HepG2 (cell line): ENCODE data around the gene HPCAL1. TPM values are rescaled to one million over a fixed set of nuclear protein-coding genes. Genes with fewer than 3 reads are reported as not detected.

Experiments used
- DPF2 ChIP-seq: sonication (generic); formaldehyde crosslinking; IDR thresholded peaks from 2 replicates; pipeline ENCODE4 v1.4.0; 2020; ENCODE audit warnings: mild to moderate bottlenecking, low read depth, missing genetic modification reagents, borderline replicate concordance
- MZF1 ChIP-seq: sonication (generic); formaldehyde crosslinking; IDR thresholded peaks from 2 replicates; pipeline ENCODE4 v1.8.1; 2023; ENCODE audit warnings: mild to moderate bottlenecking, missing genetic modification reagents, borderline replicate concordance
- POGZ ChIP-seq: sonication (generic); formaldehyde crosslinking; IDR thresholded peaks from 2 replicates; pipeline ENCODE4 v1.4.0; 2020; ENCODE audit warnings: mild to moderate bottlenecking, missing genetic modification reagents
- SIN3A ChIP-seq: IDR thresholded peaks from 2 replicates; pipeline ENCODE4 v1.6.1; 2011; ENCODE audit warnings: low read depth, mild to moderate bottlenecking, control low read depth, low read length, borderline replicate concordance
- SMYD3 ChIP-seq: sonication (generic); formaldehyde crosslinking; IDR thresholded peaks from 2 replicates; pipeline ENCODE4 v1.8.1; 2023; ENCODE audit warnings: mild to moderate bottlenecking, missing genetic modification reagents
- SRSF4 ChIP-seq: fragments of 200-400 bp; formaldehyde crosslinking; IDR thresholded peaks from one replicate; pipeline ENCODE4 v1.6.1; 2018; ENCODE audit warnings: mild to moderate bottlenecking, low read depth, low read length, moderate library complexity; ENCODE audit not compliant: poor library complexity, severe bottlenecking
- THYN1 ChIP-seq: sonication (generic); formaldehyde crosslinking; IDR thresholded peaks from 2 replicates; pipeline ENCODE4 v1.8.1; 2023; ENCODE audit warnings: low read depth, mild to moderate bottlenecking, moderate library complexity, missing genetic modification reagents, borderline replicate concordance
- ZNF432 ChIP-seq: sonication (generic); formaldehyde crosslinking; IDR thresholded peaks from 2 replicates; pipeline ENCODE4 v1.5.0; 2020; ENCODE audit warnings: missing genetic modification reagents, mild to moderate bottlenecking, borderline replicate concordance
- ZNF569 ChIP-seq: sonication (generic); formaldehyde crosslinking; IDR thresholded peaks from 2 replicates; pipeline ENCODE4 v1.5.0; 2020; ENCODE audit warnings: mild to moderate bottlenecking, missing genetic modification reagents, moderate library complexity, borderline replicate concordance
- ZNF772 ChIP-seq: sonication (generic); formaldehyde crosslinking; IDR thresholded peaks from 2 replicates; pipeline ENCODE4 v1.5.0; 2020; ENCODE audit warnings: mild to moderate bottlenecking, missing genetic modification reagents
- polyA plus RNA-seq, 8 experiments: library from polyadenylated mRNA; depleted of rRNA in 3 of 8; stranded (reverse) in 7 of 8; unstranded in 1 of 8; fragments of >200 nt; fragmentation: Illumina TruSeq in 4 of 8; extraction: Trizol in 4 of 8; gene quantifications; 2 replicates each; pipeline versions ENCODE4 v1.2.1 to v1.2.3, GENCODE V29; 2011 to 2016; ENCODE audit warnings: low read depth in 4 of 8, missing spikeins in 1 of 8, mixed read lengths in 1 of 8; ENCODE audit not compliant: insufficient read depth in 1 of 8
- total RNA-seq, 5 experiments: library from RNA; depleted of rRNA; stranded (reverse); fragments of >200 nt; fragmentation: Illumina TruSeq; extraction: Trizol; gene quantifications; 2 replicates each; pipeline ENCODE4 v1.2.3, GENCODE V29; 2016; ENCODE audit warnings: low read depth in 1 of 5
- TF ChIP-seq, protein P1 (sequence below): sonication (generic); formaldehyde crosslinking; IDR thresholded peaks from 2 replicates; pipeline ENCODE4 v1.4.0; 2020; ENCODE audit warnings: mild to moderate bottlenecking, missing genetic modification reagents
- TF ChIP-seq, protein P2 (sequence below): sonication (generic); formaldehyde crosslinking; IDR thresholded peaks from 2 replicates; pipeline ENCODE4 v1.4.0; 2020; ENCODE audit warnings: mild to moderate bottlenecking, low read depth, missing genetic modification reagents
- TF ChIP-seq, protein P3 (sequence below): sonication (generic); formaldehyde crosslinking; IDR thresholded peaks from 2 replicates; pipeline ENCODE4 v1.4.0; 2020; ENCODE audit warnings: missing genetic modification reagents
- TF ChIP-seq, protein P4 (sequence below): sonication (generic); formaldehyde crosslinking; IDR thresholded peaks from 2 replicates; pipeline ENCODE4 v1.4.0; 2020; ENCODE audit warnings: missing genetic modification reagents

Gene HPCAL1
- total and polyA plus RNA-seq, 2 of the 13 experiments (the other 11 are each of a cell fraction or from before 2014, with no cell fraction given) = 29.5 to 29.9 TPM

DNA sequence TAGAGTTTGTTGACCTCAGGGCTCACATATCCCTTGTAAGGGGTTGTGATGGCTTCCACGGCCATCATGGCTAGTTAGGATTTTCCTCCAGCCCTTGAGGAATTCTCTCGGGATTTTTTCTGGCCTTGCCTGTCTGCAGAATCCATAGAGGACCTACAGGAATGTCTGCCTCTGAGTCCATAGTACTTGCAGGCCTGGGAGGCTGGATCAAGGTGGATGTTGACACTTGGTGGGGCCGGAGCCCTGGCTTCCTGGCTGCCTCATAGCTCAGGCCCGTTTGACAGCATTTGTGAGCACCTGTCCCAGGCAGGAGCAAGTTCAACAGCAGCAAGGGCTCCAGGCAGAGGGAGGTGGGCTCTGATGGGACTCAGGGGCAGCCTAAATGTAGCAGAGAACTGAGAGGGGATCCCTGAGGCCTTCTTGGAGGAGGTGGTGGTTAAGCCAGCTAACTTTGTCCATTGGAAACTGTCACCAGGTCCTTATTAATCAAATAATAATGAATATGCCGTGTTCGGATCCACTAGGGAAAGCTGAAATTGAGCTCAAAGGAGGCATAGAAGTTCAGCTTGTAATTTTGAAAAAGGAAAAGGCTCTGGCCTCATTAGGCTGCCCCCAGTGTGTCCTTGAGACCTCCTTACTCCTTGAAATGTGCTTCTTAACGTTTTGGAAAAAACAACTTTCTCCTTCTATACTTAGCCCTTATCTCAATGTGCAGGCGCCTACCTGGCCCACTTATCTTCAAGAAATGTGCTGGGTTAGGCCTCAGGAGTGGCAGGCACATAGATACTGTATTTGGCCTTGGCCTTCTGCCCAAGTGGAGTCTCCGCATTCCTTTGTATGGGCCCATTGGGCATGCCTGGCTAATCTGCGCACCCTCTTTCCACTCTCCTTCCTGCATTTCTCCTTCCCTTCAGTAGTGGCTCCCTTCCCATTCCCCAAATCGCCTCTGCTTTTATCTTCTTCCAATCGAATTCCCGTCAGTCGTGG, 66.9 kb downstream of the HPCAL1 start (continued):
- TF ChIP-seq, protein P1, sequence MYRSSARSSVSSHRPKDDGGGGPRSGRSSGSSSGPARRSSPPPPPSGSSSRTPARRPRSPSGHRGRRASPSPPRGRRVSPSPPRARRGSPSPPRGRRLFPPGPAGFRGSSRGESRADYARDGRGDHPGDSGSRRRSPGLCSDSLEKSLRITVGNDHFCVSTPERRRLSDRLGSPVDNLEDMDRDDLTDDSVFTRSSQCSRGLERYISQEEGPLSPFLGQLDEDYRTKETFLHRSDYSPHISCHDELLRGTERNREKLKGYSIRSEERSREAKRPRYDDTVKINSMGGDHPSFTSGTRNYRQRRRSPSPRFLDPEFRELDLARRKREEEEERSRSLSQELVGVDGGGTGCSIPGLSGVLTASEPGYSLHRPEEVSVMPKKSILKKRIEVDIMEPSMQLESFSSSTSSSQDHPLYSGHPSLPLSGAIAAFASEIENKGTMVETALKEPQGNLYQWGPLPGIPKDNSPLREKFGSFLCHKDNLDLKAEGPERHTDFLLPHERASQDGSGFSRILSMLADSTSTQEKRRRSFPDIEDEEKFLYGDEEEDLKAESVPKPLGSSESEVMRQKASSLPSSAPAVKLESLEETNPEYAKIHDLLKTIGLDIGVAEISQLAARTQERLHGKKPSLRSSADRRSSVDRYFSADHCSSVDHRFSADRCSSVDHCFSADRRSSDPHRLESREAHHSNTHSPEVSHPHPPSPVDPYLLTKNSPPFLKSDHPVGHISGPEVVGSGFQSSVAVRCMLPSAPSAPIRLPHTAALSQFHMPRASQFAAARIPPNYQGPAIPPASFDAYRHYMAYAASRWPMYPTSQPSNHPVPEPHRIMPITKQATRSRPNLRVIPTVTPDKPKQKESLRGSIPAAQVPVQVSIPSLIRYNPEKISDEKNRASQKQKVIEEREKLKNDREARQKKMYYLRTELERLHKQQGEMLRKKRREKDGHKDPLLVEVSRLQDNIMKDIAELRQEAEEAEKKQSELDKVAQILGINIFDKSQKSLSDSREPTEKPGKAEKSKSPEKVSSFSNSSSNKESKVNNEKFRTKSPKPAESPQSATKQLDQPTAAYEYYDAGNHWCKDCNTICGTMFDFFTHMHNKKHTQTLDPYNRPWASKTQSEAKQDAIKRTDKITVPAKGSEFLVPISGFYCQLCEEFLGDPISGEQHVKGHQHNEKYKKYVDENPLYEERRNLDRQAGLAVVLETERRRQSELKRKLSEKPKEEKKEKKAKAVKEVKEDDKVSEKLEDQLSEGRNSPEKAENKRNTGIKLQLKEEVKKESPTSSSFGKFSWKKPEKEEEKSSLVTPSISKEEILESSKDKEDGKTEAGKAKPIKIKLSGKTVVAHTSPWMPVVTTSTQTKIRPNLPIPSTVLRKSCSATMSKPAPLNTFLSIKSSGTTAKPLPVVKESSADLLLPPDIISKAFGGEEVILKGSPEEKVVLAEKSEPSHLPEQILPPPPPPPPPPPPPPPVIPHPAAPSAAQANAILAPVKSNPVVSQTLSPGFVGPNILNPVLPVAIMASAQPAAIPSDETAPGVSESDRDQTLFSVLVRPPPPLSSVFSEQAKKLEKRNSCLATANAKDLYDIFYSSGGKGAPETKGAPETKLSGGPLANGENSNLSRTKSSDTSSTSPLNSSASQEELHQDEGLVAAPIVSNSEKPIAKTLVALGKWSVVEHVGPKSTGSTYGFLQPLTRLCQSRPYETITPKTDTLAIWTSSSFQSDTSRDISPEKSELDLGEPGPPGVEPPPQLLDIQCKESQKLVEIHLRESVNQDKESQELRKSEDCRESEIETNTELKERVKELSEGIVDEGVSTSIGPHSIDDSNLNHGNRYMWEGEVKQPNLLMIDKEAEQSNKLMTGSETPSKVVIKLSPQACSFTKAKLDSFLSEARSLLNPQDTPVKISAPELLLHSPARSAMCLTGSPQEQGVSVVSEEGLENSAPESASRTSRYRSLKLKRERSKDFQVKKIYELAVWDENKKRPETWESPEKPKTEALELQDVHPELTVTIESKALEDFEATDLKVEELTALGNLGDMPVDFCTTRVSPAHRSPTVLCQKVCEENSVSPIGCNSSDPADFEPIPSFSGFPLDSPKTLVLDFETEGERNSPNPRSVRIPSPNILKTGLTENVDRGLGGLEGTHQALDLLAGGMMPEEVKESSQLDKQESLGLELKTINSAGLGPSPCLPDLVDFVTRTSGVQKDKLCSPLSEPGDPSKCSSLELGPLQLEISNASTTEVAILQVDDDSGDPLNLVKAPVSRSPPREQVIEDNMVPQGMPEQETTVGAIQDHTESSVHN = no peak
- TF ChIP-seq THYN1 (CRISPR knock-in tag) (no peak), ZNF432 (CRISPR knock-in tag) (no peak), DPF2 (CRISPR knock-in tag) (0 out of 2 replicates have a peak, but pooled peaks have one; percentile 10), ZNF772 (CRISPR knock-in tag) (no peak), SIN3A (0 out of 2 replicates have a peak, but pooled peaks have one; percentile 30), SRSF4 (no peak), ZNF569 (CRISPR knock-in tag) (no peak), POGZ (CRISPR knock-in tag) (no peak), MZF1 (CRISPR knock-in tag) (no peak), SMYD3 (CRISPR knock-in tag) (no peak)
- TF ChIP-seq, protein P2, sequence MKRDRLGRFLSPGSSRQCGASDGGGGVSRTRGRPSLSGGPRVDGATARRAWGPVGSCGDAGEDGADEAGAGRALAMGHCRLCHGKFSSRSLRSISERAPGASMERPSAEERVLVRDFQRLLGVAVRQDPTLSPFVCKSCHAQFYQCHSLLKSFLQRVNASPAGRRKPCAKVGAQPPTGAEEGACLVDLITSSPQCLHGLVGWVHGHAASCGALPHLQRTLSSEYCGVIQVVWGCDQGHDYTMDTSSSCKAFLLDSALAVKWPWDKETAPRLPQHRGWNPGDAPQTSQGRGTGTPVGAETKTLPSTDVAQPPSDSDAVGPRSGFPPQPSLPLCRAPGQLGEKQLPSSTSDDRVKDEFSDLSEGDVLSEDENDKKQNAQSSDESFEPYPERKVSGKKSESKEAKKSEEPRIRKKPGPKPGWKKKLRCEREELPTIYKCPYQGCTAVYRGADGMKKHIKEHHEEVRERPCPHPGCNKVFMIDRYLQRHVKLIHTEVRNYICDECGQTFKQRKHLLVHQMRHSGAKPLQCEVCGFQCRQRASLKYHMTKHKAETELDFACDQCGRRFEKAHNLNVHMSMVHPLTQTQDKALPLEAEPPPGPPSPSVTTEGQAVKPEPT (CRISPR knock-in tag) = no peak
- TF ChIP-seq, protein P3, sequence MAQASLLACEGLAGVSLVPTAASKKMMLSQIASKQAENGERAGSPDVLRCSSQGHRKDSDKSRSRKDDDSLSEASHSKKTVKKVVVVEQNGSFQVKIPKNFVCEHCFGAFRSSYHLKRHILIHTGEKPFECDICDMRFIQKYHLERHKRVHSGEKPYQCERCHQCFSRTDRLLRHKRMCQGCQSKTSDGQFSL (CRISPR knock-in tag) = no peak
- TF ChIP-seq, protein P4, sequence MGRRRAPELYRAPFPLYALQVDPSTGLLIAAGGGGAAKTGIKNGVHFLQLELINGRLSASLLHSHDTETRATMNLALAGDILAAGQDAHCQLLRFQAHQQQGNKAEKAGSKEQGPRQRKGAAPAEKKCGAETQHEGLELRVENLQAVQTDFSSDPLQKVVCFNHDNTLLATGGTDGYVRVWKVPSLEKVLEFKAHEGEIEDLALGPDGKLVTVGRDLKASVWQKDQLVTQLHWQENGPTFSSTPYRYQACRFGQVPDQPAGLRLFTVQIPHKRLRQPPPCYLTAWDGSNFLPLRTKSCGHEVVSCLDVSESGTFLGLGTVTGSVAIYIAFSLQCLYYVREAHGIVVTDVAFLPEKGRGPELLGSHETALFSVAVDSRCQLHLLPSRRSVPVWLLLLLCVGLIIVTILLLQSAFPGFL (CRISPR knock-in tag) = no peak
